Nephron (organoid): ENCODE measurements around the gene FTH1.

Source experiments
- H3K27ac Mint-ChIP-seq, 3 experiments: 2 replicates each; pipeline ENCODE4 v1.8.0; 2020; ENCODE audit warnings: mixed read lengths in 3 of 3, mild to moderate bottlenecking in 2 of 3, moderate library complexity in 1 of 3
- H3K27me3 Mint-ChIP-seq: 2 replicates; pipeline ENCODE4 v1.8.0; 2021; ENCODE audit warnings: low read depth, mild to moderate bottlenecking, moderate library complexity, mixed read lengths
- H3K36me3 Mint-ChIP-seq: 2 replicates; pipeline ENCODE4 v1.8.0; 2020; ENCODE audit warnings: low read depth, mixed read lengths
- H3K4me1 Mint-ChIP-seq: 2 replicates; pipeline ENCODE4 v1.8.0; 2020; ENCODE audit warnings: mixed read lengths
- H3K4me3 Mint-ChIP-seq, 3 experiments: 2 replicates each; pipeline ENCODE4 v1.8.0; 2020; ENCODE audit warnings: mild to moderate bottlenecking in 3 of 3, mixed read lengths in 3 of 3, moderate library complexity in 2 of 3
- H3K9me3 Mint-ChIP-seq: 2 replicates; pipeline ENCODE4 v1.8.0; 2020; ENCODE audit warnings: mixed read lengths
- TF ChIP-seq, protein P1 (sequence below), 3 experiments: fragments of 200-600 bp; sonication (generic); IDR thresholded peaks; one replicate each; pipeline ENCODE4 v1.5.0; 2021; ENCODE audit warnings: antibody characterized with exemption in 3 of 3; ENCODE audit not compliant: unreplicated experiment in 3 of 3

Gene FTH1

DNA sequence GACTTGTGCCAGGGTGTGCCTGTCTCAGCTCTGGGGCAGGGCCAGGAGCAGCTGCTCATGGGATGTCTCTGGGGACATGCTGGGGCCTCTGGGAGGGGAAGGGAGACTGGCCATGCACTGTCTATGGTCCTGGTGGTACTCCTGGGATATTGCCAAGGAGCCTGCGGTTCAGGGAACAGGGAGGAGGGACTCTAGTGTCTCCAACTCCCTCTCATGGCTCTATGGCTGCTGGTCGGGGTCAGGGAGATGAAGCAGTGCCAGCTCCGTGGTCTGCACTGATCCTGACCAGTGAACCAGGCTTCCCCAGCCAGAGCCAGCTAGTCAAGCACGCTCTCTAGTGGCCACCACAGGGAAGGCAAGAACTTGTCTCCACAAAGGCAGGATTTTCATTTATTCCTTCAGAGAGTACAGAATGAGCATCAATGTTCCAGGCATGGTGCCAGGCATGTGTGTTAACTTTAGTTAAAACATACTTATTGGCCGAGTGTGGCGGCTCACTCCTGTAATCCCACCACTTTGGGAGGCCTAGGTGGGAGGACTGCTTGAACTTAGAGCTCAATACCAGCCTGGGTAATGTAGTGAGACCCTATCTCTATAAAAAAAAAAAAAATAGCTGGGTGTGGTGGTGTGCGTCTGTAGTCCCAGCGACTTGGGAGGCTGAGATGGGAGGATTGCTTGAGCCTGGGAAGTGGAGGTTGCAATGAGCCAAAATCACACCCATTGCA, 19.8 kb downstream of the FTH1 start:
- Mint-ChIP-seq H3K36me3 (no peaks in the 10 kb centered on the region), H3K27ac (peak overlapping the region; percentile 53 to 83 (median 74)), H3K9me3 (no peaks in the 10 kb centered on the region), H3K4me3 (no peak overlapping the region), H3K27me3 (no peaks in the 10 kb centered on the region), H3K4me1 (peaks cover 23% of the 10 kb centered on the region)
- TF ChIP-seq, protein P1, sequence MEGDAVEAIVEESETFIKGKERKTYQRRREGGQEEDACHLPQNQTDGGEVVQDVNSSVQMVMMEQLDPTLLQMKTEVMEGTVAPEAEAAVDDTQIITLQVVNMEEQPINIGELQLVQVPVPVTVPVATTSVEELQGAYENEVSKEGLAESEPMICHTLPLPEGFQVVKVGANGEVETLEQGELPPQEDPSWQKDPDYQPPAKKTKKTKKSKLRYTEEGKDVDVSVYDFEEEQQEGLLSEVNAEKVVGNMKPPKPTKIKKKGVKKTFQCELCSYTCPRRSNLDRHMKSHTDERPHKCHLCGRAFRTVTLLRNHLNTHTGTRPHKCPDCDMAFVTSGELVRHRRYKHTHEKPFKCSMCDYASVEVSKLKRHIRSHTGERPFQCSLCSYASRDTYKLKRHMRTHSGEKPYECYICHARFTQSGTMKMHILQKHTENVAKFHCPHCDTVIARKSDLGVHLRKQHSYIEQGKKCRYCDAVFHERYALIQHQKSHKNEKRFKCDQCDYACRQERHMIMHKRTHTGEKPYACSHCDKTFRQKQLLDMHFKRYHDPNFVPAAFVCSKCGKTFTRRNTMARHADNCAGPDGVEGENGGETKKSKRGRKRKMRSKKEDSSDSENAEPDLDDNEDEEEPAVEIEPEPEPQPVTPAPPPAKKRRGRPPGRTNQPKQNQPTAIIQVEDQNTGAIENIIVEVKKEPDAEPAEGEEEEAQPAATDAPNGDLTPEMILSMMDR (IDR thresholded peaks at IDR 0.05; ENCODE audit: unreplicated experiment in 3 of 3), result peak; percentile 91 to 96 (median 93)

DNA sequence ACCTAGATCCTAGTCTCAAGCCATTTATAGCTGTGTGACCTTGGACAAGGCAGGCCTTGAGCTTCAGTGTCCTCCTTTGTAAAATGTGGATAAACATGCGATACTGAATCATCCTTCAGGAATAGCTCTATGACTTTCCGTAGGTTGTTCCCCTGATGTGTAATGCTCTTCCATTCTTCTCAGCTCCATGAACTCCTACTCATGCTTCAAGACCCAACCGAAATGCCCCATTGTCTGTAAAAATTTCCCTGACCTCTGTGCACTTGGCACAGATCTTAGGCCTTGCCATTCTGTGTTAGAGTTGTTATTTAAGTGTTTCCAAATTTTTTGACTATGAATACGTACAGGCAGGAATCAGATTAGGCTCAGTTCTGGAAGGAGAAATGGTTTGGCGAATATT, 20.5 kb downstream of the FTH1 start:
- Mint-ChIP-seq H3K27ac (peak overlapping the region; percentile 10 to 83 (median 26)), H3K9me3 (no peaks in the 10 kb centered on the region), H3K4me3 (no peak overlapping the region), H3K4me1 (peaks cover 23% of the 10 kb centered on the region), H3K36me3 (no peaks in the 10 kb centered on the region), H3K27me3 (no peaks in the 10 kb centered on the region)
- TF ChIP-seq, protein P1 (IDR thresholded peaks at IDR 0.05; ENCODE audit: unreplicated experiment in 3 of 3), result no peak

DNA sequence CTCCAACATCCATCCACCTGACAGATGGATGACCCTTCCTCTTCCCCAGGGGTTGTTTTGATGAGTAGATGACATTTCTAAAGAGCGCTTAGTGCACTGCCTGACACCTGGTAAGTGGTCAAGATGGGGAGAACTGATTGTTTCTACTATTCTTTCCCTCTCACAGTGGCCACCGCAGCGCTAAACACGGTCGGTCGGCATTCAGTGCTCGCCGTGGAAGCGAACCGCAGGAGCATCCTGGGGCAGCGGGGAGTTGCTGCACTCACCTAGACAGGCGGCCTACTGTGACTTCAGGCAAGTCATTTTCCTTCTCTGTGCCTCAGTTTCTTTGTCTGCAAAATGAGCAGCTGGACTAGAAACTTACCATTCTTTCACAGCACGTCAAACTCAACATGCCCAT, 22.2 kb downstream of the FTH1 start:
- TF ChIP-seq, protein P1 (IDR thresholded peaks at IDR 0.05; ENCODE audit: unreplicated experiment in 3 of 3), result no peak
- Mint-ChIP-seq H3K27me3 (no peaks in the 10 kb centered on the region), H3K27ac (peak overlapping the region in 1 of 3 experiments; percentile 3), H3K9me3 (peaks cover 3% of the 10 kb centered on the region), H3K4me1 (peaks cover 23% of the 10 kb centered on the region), H3K36me3 (no peaks in the 10 kb centered on the region), H3K4me3 (no peak overlapping the region)

DNA sequence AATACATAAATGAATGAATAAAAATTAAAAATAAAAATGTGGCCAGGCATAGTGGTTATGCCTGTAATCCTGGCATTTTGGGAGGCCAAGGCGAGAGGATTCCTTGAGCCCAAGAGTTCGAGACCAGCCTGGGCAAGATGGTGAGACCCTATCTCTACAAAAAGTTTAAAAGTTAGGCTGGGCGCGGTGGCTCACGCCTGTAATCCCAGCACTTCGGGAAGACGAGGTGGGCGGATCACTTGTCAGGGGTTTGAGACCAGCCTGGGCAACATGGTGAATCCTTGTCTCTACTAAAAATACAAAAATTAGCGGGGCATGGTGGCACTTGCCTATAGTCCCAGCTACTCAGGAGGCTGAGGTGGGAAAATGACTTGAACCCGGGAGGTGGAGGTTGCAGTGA, 27.0 kb downstream of the FTH1 start:
- Mint-ChIP-seq H3K4me1 (no peaks in the 10 kb centered on the region), H3K36me3 (peaks cover 7% of the 10 kb centered on the region), H3K4me3 (no peak overlapping the region), H3K9me3 (peaks cover 28% of the 10 kb centered on the region), H3K27ac (no peak overlapping the region), H3K27me3 (no peaks in the 10 kb centered on the region)
- TF ChIP-seq, protein P1 (IDR thresholded peaks at IDR 0.05; ENCODE audit: unreplicated experiment in 3 of 3), result no peak

DNA sequence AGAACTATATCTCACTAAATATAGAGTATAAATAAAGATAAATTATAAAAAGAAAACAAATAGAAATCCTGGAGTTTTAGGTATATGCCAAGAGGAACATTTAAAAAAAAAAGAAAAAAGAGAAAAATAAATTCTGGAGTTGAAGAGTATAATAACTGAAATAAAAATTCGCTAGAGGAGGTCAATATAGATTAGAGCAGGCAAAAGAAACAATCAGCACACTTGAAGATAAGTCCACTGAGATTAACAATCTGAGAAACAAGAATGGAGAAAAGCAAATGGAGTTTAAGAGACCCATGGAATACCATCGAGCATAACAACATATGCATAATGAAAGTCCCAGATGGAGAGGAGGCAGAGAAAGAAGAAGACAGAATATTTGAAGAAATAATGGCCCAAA, 31.6 kb downstream of the FTH1 start:
- Mint-ChIP-seq H3K9me3 (peaks cover 29% of the 10 kb centered on the region), H3K36me3 (peaks cover 7% of the 10 kb centered on the region), H3K27ac (no peak overlapping the region), H3K4me1 (no peaks in the 10 kb centered on the region), H3K4me3 (no peak overlapping the region), H3K27me3 (no peaks in the 10 kb centered on the region)
- TF ChIP-seq, protein P1 (IDR thresholded peaks at IDR 0.05; ENCODE audit: unreplicated experiment in 3 of 3), result no peak

DNA sequence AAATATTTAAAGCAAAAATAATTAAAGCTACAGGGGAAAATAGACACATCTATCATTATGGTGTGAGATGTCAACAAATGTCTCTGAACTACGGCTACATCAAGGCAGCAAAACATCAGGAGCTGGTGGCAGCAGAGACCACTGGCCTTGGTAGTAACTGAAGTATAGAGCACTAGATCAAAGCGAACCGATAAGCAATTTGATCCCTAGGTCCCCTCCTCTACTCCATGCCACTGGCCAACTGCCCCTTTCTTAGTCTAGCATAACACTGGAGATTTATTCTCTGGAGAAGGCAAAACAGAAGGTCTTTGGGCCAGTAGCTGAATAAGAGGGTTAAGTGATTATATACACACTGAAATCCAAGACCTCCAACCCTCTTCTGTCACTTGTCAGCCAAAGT, 36.5 kb downstream of the FTH1 start:
- no peak overlapping the region for H3K27ac Mint-ChIP-seq
- TF ChIP-seq, protein P1 (IDR thresholded peaks at IDR 0.05; ENCODE audit: unreplicated experiment in 3 of 3), result no peak
- H3K36me3 Mint-ChIP-seq, result peaks cover 6% of the 10 kb centered on the region
- H3K4me1 Mint-ChIP-seq, result peaks cover 16% of the 10 kb centered on the region
- H3K9me3 Mint-ChIP-seq, result peaks cover 8% of the 10 kb centered on the region
- no peaks in the 10 kb centered on the region for H3K27me3 Mint-ChIP-seq
- H3K4me3 Mint-ChIP-seq, result no peak overlapping the region
